A673 (cell line): ENCODE results near the gene VGLL1. TPM values are rescaled to one million over a fixed set of nuclear protein-coding genes. Genes with fewer than 3 reads are reported as not detected.
A peak's percentile ranks its signal among the peaks of the same experiment; 100 is the strongest.

ENCODE experiments used
- BruUV-seq: library from RNA; stranded (reverse); fragments of 400-500 nt; replicated peaks from 2 replicates; lab custom pipeline; 2021; lab: Mats Ljungman, UMichigan
- CTCF ChIA-PET: fragments of 300-600 bp; sonication (Branson Sonifier 250); formaldehyde crosslinking; loops from one replicate; lab custom pipeline; 2022; ENCODE audit warnings: antibody characterized with exemption; lab: Charles Lee
- POLR2A ChIA-PET: fragments of 300-600 bp; sonication (Branson Sonifier 250); formaldehyde crosslinking; loops from one replicate; lab custom pipeline; 2022; ENCODE audit warnings: antibody characterized with exemption; ENCODE audit not compliant: low non-redundant PET; lab: Charles Lee
- DNase-seq: peaks from one replicate; pipeline ENCODE4 v3.0.0-alpha.2; 2015; ENCODE audit warnings: low spot score
- H3K27ac ChIP-seq: fragments of 200-600 bp; sonication (generic); 2 replicates; pipeline ENCODE4 v1.5.1; 2016; ENCODE audit warnings: mixed run types, low read depth, mild to moderate bottlenecking, mixed read lengths, antibody characterized with exemption, low read length; ENCODE audit not compliant: poor library complexity, severe bottlenecking
- H3K27me3 ChIP-seq: fragments of 200-600 bp; sonication (generic); replicated peaks from 2 replicates; pipeline ENCODE4 v1.6.1; 2017; ENCODE audit warnings: mixed run types, low read depth, mild to moderate bottlenecking, mixed read lengths, antibody characterized with exemption, low read length; ENCODE audit not compliant: insufficient read depth, poor library complexity
- H3K36me3 ChIP-seq: fragments of 200-600 bp; sonication (generic); 2 replicates; pipeline ENCODE4 v1.6.1; 2016; ENCODE audit warnings: mixed run types, mild to moderate bottlenecking, mixed read lengths, antibody characterized with exemption, low read length; ENCODE audit not compliant: insufficient read depth, poor library complexity, severe bottlenecking
- H3K4me1 ChIP-seq: fragments of 200-600 bp; sonication (generic); 2 replicates; pipeline ENCODE4 v1.6.1; 2017; ENCODE audit warnings: mixed run types, mild to moderate bottlenecking, mixed read lengths, antibody characterized with exemption, low read length; ENCODE audit not compliant: insufficient read depth, poor library complexity, severe bottlenecking
- H3K4me3 ChIP-seq: fragments of 200-600 bp; sonication (generic); 2 replicates; pipeline ENCODE4 v1.5.1; 2016; ENCODE audit warnings: low read depth, mixed run types, mild to moderate bottlenecking, mixed read lengths, low read length; ENCODE audit not compliant: poor library complexity, severe bottlenecking
- H3K9me3 ChIP-seq: fragments of 200-600 bp; sonication (generic); 2 replicates; pipeline ENCODE4 v1.6.1; 2016; ENCODE audit warnings: mixed run types, low read depth, mild to moderate bottlenecking, mixed read lengths, antibody characterized with exemption, low read length; ENCODE audit not compliant: poor library complexity, severe bottlenecking
- EZH2 ChIP-seq: fragments of 200-600 bp; sonication (generic); IDR thresholded peaks from 2 replicates; pipeline ENCODE4 v1.6.1; 2017; ENCODE audit warnings: borderline replicate concordance, low read depth, mild to moderate bottlenecking, mixed read lengths, antibody characterized with exemption, low read length; ENCODE audit not compliant: poor library complexity, severe bottlenecking
- intact Hi-C: fragments of 100-400 bp; cut with micrococcal nuclease; formaldehyde crosslinking; loops from one replicate; pipeline ENCODE4 v1.10.0; 2022; ENCODE audit not compliant: unreplicated experiment
- total RNA-seq: library from RNA; stranded (reverse); gene quantifications from 2 replicates; pipeline ENCODE4 v1.2.3, GENCODE V29; 2021
- TF ChIP-seq, protein P1 (sequence below): fragments of 300-800, 200-600 bp; sonication (generic); conservative IDR thresholded peaks from 2 replicates; pipeline ENCODE4 v1.5.1; 2017; ENCODE audit warnings: low read depth, mild to moderate bottlenecking, antibody characterized with exemption, low read length, moderate library complexity, mixed read lengths

The VGLL1 gene
- total RNA-seq, 1 experiment from 2014 or later: not detected

DNA sequence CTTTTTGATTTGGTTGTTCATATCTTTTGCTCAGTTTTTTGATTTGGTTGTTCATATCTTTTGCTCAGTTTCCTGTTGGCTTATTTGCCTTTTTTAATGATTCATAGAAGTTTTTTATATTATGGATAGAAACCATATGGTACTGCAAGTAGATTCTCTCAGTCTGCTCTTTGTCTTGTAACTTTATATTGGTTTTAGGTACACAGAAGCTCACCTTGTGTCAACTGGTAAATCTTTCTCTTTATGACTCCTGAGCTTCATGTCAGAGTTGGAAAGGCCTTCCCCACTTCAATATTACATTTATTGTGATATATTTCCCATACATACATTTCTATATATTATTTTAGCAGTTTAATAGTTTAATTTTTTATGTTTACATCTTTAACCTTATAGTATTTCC lies 8.2 kb upstream of the VGLL1 start:
- CTCF ChIA-PET: no interaction called here
- no peak for DNase-seq
- POLR2A ChIA-PET: no interaction called here

DNA sequence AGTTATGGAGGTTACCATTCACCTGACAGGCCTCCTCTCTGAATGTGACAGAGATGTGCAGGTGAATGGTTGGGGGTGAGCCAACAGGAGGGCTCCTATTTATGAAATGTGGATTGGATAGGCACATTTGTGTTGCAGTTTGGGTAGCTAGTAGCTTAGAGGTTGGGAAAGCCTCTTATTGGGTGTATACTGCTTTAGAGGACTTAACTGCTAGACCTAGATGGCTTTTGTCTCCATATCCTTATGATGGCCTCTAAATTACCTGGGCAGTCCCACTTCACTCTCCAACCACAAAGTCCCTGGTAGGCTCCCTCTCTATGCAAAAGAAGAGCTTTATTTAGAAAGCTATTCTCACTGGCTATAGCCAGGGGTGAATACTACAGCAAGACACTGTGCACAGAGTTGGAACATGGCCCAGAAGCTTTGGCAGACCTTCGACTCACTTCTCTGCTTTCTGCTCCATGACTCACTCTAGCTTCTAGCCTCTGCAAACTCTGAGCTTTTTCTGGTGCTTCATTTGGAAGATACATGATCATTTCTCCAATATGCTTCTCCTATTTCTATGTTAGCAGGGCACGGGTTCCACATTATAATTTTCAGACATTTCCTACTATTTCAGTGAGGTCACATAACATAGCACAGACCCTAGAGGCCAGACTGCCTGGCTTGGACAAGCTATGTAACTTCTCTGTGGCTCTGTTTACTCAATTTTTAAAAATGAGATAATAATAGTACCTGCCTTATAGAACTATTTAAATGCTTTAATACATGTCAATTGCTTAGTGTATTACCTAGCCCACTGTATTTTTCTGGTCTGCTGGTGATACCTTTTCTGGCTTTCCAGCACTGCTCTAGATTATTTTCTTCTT lies 6.0 kb upstream of the VGLL1 start:
- Histone ChIP-seq H3K36me3 (no peaks in the 10 kb centered on the region), H3K4me3 (no peak overlapping the region), H3K4me1 (no peaks in the 10 kb centered on the region), H3K27me3 (no peaks in the 10 kb centered on the region), H3K9me3 (no peaks in the 10 kb centered on the region), H3K27ac (no peak overlapping the region)
- CTCF ChIA-PET: no interaction called here
- POLR2A ChIA-PET: no interaction called here
- no TSS peak for BruUV-seq
- TF ChIP-seq, protein P1, sequence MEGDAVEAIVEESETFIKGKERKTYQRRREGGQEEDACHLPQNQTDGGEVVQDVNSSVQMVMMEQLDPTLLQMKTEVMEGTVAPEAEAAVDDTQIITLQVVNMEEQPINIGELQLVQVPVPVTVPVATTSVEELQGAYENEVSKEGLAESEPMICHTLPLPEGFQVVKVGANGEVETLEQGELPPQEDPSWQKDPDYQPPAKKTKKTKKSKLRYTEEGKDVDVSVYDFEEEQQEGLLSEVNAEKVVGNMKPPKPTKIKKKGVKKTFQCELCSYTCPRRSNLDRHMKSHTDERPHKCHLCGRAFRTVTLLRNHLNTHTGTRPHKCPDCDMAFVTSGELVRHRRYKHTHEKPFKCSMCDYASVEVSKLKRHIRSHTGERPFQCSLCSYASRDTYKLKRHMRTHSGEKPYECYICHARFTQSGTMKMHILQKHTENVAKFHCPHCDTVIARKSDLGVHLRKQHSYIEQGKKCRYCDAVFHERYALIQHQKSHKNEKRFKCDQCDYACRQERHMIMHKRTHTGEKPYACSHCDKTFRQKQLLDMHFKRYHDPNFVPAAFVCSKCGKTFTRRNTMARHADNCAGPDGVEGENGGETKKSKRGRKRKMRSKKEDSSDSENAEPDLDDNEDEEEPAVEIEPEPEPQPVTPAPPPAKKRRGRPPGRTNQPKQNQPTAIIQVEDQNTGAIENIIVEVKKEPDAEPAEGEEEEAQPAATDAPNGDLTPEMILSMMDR: no peak
- TF ChIP-seq EZH2: no peak
- intact Hi-C loops: no loop called here
- peak; percentile 13 for DNase-seq

More for the DNA sequence above, 8.2 kb upstream of the VGLL1 start:
- intact Hi-C loops: no loop called here
- H3K27ac ChIP-seq: no peak overlapping the region
- H3K9me3 ChIP-seq: no peaks in the 10 kb centered on the region
- TF ChIP-seq, protein P1: no peak
- no peak for TF ChIP-seq EZH2
- no peaks in the 10 kb centered on the region for H3K27me3 ChIP-seq
- no peaks in the 10 kb centered on the region for H3K4me1 ChIP-seq
- H3K36me3 ChIP-seq: no peaks in the 10 kb centered on the region
- BruUV-seq: no TSS peak
- no peak overlapping the region for H3K4me3 ChIP-seq

DNA sequence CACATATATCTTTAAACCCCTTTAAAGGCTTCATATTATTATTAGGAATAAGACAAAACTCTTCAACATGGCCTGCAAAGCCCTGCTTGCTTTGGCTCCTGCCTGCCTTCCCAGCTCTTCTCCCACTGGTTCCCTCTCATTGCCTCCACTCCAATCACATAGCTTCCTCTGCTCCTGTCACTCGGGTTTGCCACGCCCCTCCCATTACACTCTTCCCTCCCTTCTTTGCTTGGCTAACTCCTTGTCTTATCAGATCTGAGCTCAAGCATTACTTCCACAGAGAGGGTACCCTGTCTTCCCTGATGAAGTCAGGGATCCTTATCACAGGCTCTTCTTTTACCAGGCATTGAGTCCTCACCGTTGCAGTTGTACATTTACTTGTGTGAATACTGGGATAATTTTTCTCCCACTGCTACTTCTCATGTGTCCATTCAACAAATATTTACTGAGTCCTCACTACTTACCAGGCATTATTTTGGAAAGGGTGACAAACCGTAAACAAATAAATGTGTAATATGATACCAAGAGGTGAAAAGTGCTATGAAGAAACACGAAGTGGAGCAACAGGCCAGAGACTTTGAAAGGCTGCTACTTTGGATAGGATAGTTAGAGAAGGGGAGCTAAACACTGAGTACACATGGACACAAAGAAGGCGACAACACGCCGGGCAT lies 3.2 kb upstream of the VGLL1 start:
- H3K27ac ChIP-seq: no peak overlapping the region
- TF ChIP-seq, protein P1: no peak
- TF ChIP-seq EZH2: no peak
- DNase-seq: peak; percentile 44
- peaks cover 4% of the 10 kb centered on the region for H3K27me3 ChIP-seq
- H3K36me3 ChIP-seq: no peaks in the 10 kb centered on the region
- H3K4me1 ChIP-seq: no peaks in the 10 kb centered on the region
- intact Hi-C loops: no loop called here
- H3K4me3 ChIP-seq: no peak overlapping the region
- POLR2A ChIA-PET: no interaction called here
- no TSS peak for BruUV-seq
- CTCF ChIA-PET: no interaction called here
- H3K9me3 ChIP-seq: no peaks in the 10 kb centered on the region
